ENCODE measurements around the gene IZUMO3.
"Not testable (repeated sequence)": the region's sequence is repeated elsewhere in the genome, so short reads cannot be mapped to it uniquely, and the experiment has no call there.

Gene IZUMO3, protein sequence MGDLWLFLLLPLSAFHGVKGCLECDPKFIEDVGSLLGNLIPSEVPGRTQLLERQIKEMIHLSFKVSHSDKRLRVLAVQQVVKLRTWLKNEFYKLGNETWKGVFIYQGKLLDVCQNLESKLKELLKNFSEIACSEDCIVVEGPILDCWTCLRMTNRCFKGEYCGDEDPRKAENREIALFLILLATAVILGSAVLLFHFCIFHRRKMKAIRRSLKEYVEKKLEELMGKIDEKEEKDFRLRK

DNA sequence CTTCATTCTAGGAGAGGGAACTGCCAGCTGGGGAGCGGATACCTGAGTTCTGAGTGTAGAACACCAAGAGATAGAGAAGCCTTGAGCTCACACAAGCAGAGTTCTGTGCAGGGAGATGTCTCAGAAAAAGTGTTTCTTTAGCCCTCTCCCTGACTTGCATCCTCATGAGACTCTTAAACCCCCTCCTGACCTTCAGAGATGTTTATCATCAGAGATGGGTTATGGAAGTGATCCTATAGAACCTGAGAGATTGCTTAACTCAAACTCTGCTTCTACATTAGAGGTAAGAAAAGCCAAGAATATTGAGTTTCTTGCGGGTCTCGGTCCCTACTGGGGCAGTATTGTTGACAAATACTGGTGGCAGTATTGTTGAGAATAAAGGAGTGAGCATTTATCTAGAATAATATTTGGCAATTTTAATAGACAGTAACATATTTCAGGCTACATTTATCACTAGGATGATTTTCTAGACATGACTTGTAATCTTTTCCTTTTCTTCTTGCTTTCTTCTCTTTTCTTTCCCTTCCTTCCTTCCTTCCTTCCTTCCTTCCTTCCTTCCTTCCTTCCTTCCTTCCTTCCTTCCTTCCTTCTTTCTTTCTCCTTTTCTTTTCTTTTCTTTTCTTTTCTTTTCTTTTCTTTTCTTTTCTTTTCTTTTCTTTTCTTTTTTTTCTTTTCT is at the start of gene IZUMO3:
IZUMO3 (minus strand) TSS at position 51 of the 676 bp plus-strand sequence. CDS start 248 bp downstream, outside the sequence.
- DNase-seq = no peak

DNA sequence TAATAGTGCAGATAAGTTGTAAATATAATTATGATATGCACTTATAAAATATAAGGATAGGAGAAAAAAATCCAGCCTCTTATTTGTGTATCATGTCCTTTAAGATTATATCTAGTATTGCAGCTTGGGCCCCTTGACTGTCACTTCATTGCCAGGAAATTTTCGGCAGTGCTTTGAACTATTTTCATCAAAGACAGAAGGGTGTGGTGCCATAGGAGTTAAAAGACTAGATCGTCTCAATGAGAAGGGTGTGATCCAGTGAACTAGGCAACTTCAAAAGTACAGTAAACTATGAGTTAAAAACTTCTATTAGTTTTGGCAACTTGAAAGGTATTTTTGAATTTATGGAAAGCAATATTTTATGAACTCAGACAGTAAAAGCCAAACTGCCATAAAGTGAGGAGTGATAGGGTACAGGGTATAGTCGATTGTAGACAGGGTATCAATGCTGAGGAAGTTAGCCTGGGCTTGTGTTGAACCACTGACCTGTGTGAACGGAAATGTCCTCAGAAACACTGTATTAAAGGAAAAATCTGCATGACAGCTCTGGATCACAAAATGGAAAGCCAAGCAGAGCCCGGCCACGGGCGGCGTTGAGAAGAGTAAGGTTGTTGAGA is 48.6 kb upstream of the IZUMO3 start:
- DNase-seq = no peak

DNA sequence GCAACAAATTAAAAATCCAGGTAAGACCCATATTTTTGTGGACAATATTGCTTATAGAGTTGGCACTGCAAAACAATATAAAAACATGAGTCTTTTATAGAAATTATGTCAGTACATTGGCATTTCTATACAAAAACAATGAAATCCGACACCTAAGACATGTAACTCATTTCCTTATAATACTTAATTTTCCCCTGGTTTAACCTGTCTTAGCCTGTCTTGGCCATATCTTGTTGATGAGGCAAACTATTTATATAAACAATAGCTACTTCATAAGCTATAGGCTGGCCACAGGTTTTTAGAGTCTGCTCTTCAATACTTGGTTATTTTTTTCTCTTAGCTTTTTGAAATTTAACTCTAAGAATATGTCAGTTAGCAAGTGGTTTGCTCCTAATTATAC is 44.7 kb upstream of the IZUMO3 start:
- DNase-seq = no peak

DNA sequence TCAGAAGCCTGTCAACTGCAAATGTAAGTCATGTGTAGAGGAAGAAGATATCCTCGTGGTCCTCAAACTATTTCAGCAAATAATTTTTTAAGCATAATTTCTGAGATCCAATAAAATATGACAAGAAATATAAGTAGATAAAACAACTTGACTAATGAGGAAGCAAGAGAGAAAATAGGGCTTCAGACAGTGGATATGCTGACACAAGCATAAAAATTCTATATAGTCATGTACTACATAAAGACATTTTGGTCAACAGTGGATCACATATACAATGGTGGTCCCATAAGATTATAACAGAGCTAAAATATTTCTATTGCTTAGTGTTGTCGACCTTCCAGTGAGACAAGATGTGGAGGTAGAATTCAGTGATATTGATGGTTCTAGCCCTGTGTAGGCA is 42.2 kb upstream of the IZUMO3 start:
- no peak for DNase-seq

DNA sequence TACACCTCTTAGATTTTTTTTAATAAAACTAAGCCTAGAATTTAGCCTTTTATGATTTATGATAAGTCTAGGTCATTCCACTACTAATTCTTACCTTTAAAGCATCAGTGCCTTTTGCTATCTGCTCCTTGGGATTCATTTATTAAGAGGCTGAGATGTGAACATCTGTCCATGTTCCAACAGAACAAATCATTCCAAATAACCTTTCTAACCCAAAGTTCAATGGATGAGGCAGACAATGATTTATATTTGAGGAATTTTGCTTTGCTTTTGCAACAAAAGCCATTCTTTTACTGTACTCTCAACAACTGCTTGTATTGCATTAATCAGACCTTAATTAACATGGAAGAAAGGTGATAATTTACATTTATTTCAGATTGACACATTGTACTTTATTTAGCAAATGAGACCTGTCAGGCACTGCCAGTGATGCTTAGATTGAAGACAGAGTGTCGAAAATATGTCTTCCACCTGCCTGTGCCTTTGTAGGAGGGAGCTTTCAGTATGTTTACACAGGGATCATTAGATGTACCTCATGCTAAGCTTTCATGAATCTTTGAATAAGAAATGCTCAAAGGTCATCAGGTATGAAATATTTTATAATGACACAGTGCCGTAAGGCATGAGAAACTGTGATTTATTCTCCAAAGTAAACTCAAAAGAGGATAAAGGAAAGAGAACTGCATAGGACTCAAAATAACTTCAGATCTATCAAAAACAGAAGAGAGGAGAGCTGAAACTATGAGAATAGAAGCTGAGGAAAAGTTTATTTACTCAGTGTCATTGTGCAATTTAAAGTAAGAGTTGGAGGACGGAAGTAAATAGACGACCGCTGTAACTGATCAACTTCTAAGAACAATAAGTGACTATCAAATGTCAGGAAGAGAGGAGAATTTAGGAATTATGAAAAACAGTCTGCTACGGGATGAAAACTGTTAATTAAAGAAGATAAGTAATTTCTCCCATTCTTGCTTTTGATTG is 36.7 kb upstream of the IZUMO3 start:
- DNase-seq = no peak

DNA sequence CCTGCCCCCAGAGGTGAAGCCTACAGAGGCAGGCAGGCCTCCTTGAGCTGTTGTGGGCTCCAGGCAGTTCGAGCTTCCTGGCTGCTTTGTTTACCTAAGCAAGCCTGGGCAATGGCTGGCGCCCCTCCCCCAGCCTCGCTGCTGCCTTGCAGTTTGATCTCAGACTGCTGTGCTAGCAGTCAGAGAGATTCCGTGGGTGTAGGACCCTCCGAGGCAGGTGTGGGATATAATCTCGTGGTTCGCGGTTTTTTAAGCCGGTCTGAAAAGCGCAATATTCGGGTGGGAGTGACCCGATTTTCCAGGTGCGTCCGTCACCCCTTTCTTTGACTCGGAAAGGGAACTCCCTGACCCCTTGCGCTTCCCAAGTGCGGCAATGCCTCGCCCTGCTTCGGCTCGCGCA is 34.3 kb upstream of the IZUMO3 start:
- DNase-seq = not testable (repeated sequence)

DNA sequence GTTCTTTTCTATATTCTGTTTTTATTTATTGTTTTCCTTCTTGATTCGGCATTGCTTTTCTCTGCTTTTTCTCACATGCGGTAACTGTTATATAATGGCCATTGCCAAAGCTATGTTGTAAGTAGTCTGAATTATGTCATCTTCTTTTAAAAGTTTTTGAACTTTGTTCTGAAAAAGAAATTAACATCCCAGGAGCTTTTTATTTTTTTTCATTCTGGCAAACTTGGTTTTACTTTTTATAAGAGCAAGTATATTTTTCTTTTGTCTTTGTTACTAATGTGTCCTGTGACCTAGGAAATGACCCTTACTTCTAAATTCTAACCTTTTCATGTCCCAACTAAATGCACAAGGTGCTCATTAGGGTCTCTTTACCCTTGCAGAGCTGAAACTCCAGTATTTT is 26.7 kb upstream of the IZUMO3 start:
- DNase-seq = no peak

DNA sequence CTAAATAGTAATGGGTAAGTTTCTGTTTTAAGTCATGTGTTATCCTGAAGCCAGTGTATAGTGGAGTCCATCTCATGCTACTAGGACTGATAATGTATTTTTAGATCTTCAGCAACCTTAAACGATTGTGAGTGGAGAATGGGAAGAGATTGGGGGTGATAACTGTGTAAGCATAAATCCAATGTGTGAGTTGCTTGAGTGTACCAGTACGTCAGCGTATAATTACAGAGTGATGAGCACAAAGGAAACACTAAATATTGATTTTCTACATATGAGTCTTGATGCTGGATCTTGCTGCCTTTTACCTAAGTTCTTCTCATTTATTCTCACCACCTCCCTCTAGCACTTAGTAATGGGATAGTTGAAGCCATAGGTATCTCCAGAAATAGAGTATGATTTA is 16.3 kb upstream of the IZUMO3 start:
- DNase-seq = no peak

DNA sequence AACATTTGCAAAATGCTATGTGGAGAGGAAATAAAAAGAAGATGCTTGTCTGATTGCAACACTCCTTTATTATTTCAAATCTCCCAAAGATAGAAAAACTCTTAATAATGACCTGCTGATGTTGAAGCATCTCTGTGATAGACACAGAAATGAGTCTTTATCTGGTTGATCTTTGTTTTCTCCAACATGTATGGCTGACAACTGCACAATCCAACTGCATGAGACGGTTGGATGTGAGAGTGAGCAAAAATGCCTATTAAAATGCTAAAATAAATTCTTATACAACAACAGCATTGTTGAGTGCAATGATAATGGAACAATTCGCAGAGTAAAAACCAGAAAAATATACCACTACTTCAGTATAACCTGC is 7.5 kb upstream of the IZUMO3 start:
- DNase-seq = no peak

DNA sequence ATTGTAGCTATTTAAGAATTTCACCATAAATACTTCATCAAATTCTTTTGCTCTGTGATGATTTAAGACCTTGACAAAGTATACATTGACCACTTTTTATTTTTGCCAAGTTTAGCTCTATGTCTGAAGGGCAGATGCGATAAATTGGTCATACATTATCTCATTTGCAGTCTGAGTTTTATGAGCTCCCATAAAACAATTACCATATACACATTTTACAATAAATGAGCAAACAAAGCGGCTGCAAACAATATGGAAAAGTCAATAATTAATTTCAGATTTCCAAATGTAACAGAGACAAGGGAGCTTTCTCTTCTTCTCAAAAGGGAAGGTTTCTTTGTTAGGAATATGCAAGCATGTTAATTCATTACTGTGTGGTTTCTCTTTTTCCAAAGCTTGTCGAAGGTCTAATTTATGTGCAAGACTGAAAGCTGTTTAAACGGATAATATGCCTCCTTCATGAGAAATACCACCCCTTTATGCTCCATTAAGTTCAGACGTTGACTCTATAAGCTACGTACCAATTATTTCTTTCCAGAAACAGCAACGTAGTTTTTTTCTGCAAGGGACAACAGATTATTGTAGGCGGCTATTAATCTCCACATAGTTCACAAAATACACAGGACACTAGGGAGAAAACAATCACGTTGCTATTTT is 7.0 kb upstream of the IZUMO3 start:
- no peak for DNase-seq

DNA sequence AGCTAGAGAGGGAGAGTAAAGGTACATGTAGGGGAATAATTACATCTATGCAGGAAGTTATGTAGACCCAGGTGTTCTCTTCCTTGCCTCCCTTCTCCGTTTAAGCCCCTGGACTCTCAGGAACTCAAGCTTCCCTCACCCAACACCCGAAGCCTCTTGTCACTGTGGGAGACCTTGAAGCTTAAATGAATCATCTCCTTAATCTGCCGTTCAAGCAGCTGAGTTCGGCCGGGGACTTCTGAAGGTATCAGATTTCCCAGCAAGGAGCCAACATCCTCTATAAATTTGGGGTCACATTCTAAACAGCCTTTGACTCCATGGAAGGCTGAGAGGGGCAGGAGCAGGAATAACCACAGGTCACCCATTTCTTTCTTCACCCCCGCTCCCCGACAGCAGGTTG is 412 bp downstream of the IZUMO3 start:
- no peak for DNase-seq

DNA sequence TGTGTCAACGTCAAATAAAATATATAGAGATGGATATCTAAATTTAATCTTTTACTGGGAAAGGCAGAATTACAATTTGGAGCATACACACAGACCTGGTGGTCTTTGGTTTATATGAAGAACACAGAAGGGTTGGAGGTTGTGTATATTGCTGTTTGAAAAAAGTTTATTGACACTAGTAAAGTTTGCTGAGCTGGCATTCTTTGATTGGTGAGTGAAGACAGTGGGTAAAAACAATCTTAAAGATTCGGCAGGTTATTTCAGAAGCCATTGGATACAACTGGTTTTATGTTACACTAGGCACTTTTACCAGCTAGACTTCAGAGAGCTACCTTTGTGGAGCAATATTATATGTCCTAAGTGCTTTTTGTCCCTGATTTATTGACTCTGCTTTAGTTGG is 27.2 kb downstream of the IZUMO3 start:
- no peak for DNase-seq

DNA sequence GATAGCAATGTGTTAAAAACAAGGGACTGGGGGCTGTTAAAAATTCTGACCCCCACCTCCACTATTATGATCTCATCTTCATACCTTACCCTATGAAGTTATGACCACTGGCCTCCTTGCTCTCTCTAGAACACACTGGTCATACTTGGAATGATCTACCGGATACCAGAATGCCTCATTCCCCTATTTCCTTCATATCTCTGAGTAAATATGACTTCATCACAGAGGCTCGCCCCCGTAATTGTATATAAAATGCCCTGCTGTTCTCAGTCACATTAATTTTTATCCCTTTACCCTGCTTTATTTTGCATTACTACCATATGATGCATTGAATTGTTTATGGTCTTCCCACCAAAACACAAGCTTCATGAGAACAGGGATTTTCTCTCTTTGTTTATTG is 29.2 kb downstream of the IZUMO3 start:
- no peak for DNase-seq

DNA sequence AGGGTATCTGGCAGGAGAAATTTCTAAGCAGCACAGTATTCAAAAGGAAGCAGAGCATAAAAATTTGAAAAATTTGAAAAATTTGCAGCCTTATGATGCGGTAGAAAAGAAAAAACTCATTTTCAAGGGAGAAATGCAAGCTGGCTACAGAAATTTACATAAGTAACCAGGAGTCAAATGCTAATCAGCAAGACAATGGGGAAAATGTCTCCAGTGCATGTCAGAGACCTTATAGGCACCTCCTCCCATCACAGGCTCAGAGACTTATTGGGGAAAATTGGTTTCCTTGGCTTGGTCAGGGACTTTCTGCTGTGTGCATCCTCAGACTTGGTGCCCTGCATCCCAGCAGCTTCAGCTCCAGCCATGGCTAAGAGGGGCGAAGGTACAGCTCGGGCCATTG is 35.8 kb downstream of the IZUMO3 start:
- no peak for DNase-seq

DNA sequence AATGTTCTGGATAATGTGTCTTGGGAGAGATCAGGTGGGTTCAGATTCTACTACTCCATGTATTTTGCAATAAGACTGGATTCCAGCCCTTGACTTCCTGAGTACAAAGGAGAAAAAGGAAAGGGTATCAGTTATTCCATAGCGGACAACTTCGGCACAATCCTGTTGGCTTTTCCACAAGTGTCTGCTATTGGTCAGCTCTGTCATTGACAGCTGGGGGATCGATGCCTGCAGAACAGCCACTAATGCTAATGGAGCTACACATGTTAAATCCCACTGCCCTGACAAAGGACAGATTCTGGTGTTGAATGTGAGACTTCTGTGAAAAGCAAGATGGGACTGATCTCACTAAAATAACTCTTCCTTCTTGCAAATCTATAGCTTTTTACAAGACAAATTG is 41.2 kb downstream of the IZUMO3 start:
- no peak for DNase-seq

DNA sequence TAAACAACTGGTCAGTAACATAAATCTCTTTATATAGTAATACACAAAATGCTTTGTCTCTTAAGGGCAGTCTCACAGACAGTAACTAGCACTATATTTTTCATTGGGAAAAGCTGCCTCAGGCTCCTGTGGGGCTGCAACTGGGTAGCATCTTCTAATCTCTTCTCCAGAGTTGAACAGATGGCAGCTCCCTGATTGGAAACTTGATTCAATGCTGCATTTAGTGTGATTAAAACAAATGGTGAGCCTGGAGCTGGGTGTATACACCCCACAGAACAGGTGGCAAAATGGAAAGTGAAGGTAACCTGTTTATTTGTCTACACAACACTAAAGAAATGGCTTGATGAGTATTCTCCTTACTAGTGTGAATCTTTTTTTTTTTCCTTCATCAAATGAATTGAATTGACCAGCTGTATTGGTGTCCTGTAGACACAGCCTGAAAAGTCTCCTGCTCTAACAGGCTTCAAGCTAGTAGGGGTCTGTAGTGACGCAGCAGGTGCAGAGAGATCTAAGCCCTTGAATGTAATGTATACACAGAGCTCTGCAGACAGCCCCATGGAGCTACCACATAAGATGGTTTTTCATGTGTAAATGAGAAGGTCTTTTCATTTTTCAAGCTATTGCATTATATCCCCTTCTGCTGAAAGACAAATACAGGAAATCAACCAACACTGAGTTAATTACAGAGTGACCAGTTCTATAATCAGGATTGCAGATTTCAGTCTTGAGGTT is 43.3 kb downstream of the IZUMO3 start:
- no peak for DNase-seq

DNA sequence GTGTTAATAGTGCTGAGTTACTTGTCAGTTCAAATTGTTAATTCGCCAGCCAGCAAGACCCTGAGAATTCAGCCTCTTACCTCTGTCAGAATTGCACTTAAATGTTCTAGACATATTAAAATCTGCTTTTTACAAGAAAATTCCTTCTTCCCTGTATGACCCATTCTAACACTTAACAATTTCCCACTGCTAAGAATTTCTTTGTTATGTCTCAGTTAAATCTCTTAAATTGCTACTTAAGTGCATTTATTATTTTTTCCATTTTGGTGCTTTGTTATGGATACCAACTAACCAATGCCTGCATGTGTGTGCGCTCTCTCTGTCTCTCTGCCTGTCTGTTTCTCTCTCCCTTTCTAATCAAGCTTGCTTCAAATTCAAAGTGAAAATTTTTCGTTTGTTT is 44.9 kb downstream of the IZUMO3 start:
- DNase-seq = no peak

DNA sequence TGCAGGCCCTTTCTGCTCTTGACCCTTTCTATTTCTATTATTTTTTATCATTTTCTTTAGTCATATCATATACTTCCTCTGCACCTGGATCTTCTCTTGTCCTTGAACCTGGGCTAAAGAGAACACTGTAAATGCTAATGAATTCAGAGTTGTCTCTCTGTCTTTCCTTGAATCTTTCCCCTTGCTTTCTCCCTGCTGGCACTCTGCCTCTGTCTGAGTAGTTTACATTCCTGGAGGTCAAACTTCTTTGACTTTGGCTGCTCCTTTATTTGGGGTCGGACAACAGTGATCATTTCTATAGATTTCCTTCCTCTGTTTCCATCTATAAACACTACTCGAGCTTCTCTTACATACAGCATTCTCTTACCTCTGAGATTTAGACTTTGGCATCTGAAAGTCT is 47.1 kb downstream of the IZUMO3 start:
- no peak for DNase-seq

DNA sequence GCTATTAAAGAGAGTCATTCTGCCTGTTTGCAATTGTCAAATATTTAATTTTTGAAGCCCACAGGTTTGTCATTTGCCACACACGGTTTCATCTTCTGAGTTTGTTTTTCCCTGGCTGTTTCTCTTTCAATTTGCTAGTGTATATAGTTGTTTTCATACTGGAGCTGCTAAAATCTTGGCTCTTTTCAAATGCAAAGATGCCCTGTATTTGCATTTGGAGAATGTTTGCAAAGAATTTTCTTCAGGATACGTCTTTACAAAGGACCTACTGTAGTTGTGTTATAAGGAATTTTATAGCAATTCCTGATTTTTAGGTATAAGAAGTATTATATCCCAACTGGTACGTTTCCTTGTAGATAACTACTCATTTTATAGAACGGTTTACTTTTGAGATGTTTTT is 48.0 kb downstream of the IZUMO3 start:
- DNase-seq = no peak

Measured in NCI-H146 (cell line).